ENCODE measurements around the gene BACE1. TPM values are rescaled to one million over a fixed set of nuclear protein-coding genes. Genes with fewer than 3 reads are reported as not detected.

Gene BACE1
- polyA plus RNA-seq, 1 donor (not counting 4 experiments of a cell fraction or from before 2014, with no cell fraction given) = 8.5 TPM

- FAIRE-seq (no peak), DNase-seq (ENCODE audit: low read depth, low spot score) (no peak)
- H3K9ac ChIP-seq (ENCODE audit: control insufficient read depth, extremely low read depth, insufficient read depth, low read length) = no peak overlapping the region
- H3K79me2 ChIP-seq (ENCODE audit: control insufficient read depth, insufficient read depth, low read length) = no peaks in the 10 kb centered on the region
- no peaks in the 10 kb centered on the region for H4K20me1 ChIP-seq (ENCODE audit: control insufficient read depth, extremely low read depth, insufficient read depth, low read length)
- H3K27ac ChIP-seq (ENCODE audit: control insufficient read depth, insufficient read depth, low read length) = no peak overlapping the region
- no peaks in the 10 kb centered on the region for H3K4me1 ChIP-seq (ENCODE audit: control insufficient read depth, extremely low read depth, insufficient read depth, low read length)
- no peak overlapping the region for H2AFZ ChIP-seq (ENCODE audit: control insufficient read depth, low read length)
- TF ChIP-seq CTCF (optimal IDR thresholded peaks at IDR 0.05 in 1 of 3, IDR thresholded peaks at IDR 0.05 in 1 of 3, conservative IDR thresholded peaks at IDR 0.05 in 1 of 3; ENCODE audit: extremely low read depth in 1 of 3, insufficient read depth in 2 of 3, low read length in 3 of 3) (no peak), EZH2 (IDR thresholded peaks at IDR 0.05; ENCODE audit: low read length) (no peak)
- no peak overlapping the region for H3K4me2 ChIP-seq (ENCODE audit: control insufficient read depth, extremely low read depth, insufficient read depth, low read depth, low read length)
- no peaks in the 10 kb centered on the region for H3K9me1 ChIP-seq (ENCODE audit: control insufficient read depth, extremely low read depth, insufficient read depth, low read length)
- no peaks in the 10 kb centered on the region for H3K9me3 ChIP-seq (ENCODE audit: control insufficient read depth, low read depth, low read length)
- no peaks in the 10 kb centered on the region for H3K27me3 ChIP-seq (ENCODE audit: control insufficient read depth, extremely low read depth, insufficient read depth, low read length)
- no peak overlapping the region for H3K4me3 ChIP-seq (ENCODE audit: control insufficient read depth in 2 of 3, extremely low read depth in 1 of 3, insufficient read depth in 2 of 3, low read depth in 1 of 3, low read length in 3 of 3)
- H3K36me3 ChIP-seq (ENCODE audit: control insufficient read depth in 2 of 2, extremely low read depth in 1 of 2, insufficient read depth in 2 of 2, low read length in 2 of 2) = peaks cover 4 to 6% of the 10 kb centered on the region in 2 experiments
- dilution Hi-C loops (cut with MboI; ENCODE audit: extremely low pct_ligation_motif_present, low sequenced_read_pairs) = no loop called here
These were observed 64.5 kb downstream of the BACE1 start for GRCh38 chr11:117251506-117251905.

GRCh38 chr11:117249571-117249970, 66.5 kb downstream of the BACE1 start:
- Histone ChIP-seq H3K79me2 (ENCODE audit: control insufficient read depth, insufficient read depth, low read length) (no peaks in the 10 kb centered on the region), H2AFZ (ENCODE audit: control insufficient read depth, low read length) (no peak overlapping the region), H4K20me1 (ENCODE audit: control insufficient read depth, extremely low read depth, insufficient read depth, low read length) (no peaks in the 10 kb centered on the region), H3K4me2 (ENCODE audit: control insufficient read depth, extremely low read depth, insufficient read depth, low read depth, low read length) (no peak overlapping the region), H3K36me3 (ENCODE audit: control insufficient read depth in 2 of 2, extremely low read depth in 1 of 2, insufficient read depth in 2 of 2, low read length in 2 of 2) (peaks cover 4 to 9% of the 10 kb centered on the region in 2 experiments), H3K27ac (ENCODE audit: control insufficient read depth, insufficient read depth, low read length) (no peak overlapping the region), H3K9ac (ENCODE audit: control insufficient read depth, extremely low read depth, insufficient read depth, low read length) (no peak overlapping the region), H3K4me3 (ENCODE audit: control insufficient read depth in 2 of 3, extremely low read depth in 1 of 3, insufficient read depth in 2 of 3, low read depth in 1 of 3, low read length in 3 of 3) (no peak overlapping the region), H3K4me1 (ENCODE audit: control insufficient read depth, extremely low read depth, insufficient read depth, low read length) (no peaks in the 10 kb centered on the region), H3K27me3 (ENCODE audit: control insufficient read depth, extremely low read depth, insufficient read depth, low read length) (no peaks in the 10 kb centered on the region), H3K9me1 (ENCODE audit: control insufficient read depth, extremely low read depth, insufficient read depth, low read length) (no peaks in the 10 kb centered on the region), H3K9me3 (ENCODE audit: control insufficient read depth, low read depth, low read length) (no peaks in the 10 kb centered on the region)
- FAIRE-seq (no peak), DNase-seq (ENCODE audit: low read depth, low spot score) (no peak)
- dilution Hi-C loops (cut with MboI; ENCODE audit: extremely low pct_ligation_motif_present, low sequenced_read_pairs) = no loop called here
- TF ChIP-seq EZH2 (IDR thresholded peaks at IDR 0.05; ENCODE audit: low read length) (no peak), CTCF (optimal IDR thresholded peaks at IDR 0.05 in 1 of 3, IDR thresholded peaks at IDR 0.05 in 1 of 3, conservative IDR thresholded peaks at IDR 0.05 in 1 of 3; ENCODE audit: extremely low read depth in 1 of 3, insufficient read depth in 2 of 3, low read length in 3 of 3) (no peak)
